Dedifferentiated amniotic fluid mesenchymal stem cell (primary cell): Measurements from ENCODE around the gene GBA3.

Source experiments
- DNase-seq: peaks from one replicate; pipeline ENCODE4 v3.0.0-alpha.2; 2016; ENCODE audit errors: extremely low spot score

Gene GBA3

GRCh38 chr4:22780317-22780716 lies 87.6 kb downstream of the GBA3 start:
- no peak for DNase-seq

- DNase-seq: no peak
Observed at GRCh38 chr4:22780797-22781196, 88.1 kb downstream of the GBA3 start.

GRCh38 chr4:22787753-22788375 lies 95.1 kb downstream of the GBA3 start:
- DNase-seq: no peak

GRCh38 chr4:22790631-22791030 lies 97.9 kb downstream of the GBA3 start:
- no peak for DNase-seq

GRCh38 chr4:22794732-22795131 lies 102.0 kb downstream of the GBA3 start:
- DNase-seq: no peak

- no peak for DNase-seq
Observed at GRCh38 chr4:22801391-22801790, 108.7 kb downstream of the GBA3 start.

- no peak for DNase-seq
Observed at GRCh38 chr4:22802876-22803275, 110.1 kb downstream of the GBA3 start.

- no peak for DNase-seq
Observed at GRCh38 chr4:22803512-22803911, 110.8 kb downstream of the GBA3 start.

GRCh38 chr4:22814906-22815305 lies 122.2 kb downstream of the GBA3 start:
- DNase-seq: no peak

GRCh38 chr4:22824091-22824490 lies 131.4 kb downstream of the GBA3 start:
- DNase-seq: no peak

GRCh38 chr4:22842360-22843018 lies 149.8 kb downstream of the GBA3 start:
- no peak for DNase-seq

- DNase-seq: no peak
Observed at GRCh38 chr4:22848332-22848731, 155.6 kb downstream of the GBA3 start.

- no peak for DNase-seq
Observed at GRCh38 chr4:22850055-22850454, 157.3 kb downstream of the GBA3 start.

- DNase-seq: no peak
Observed at GRCh38 chr4:22850630-22851029, 157.9 kb downstream of the GBA3 start.

- no peak for DNase-seq
Observed at GRCh38 chr4:22857411-22857810, 164.7 kb downstream of the GBA3 start.

GRCh38 chr4:22859318-22859717 lies 166.6 kb downstream of the GBA3 start:
- DNase-seq: no peak
